ENCODE measurements around the gene ATF1.
"Not testable (repeated sequence)": the region's sequence is repeated elsewhere in the genome, so short reads cannot be mapped to it uniquely, and the experiment has no call there.

The ATF1 gene

GRCh38 chr12:50764286-50765094 is 589 bp downstream of the ATF1 start:
- CTCF ChIA-PET, result interaction anchor here (0.7 to 7.0 kb wide), 32 partner anchors 10 to 598 kb away, joined by 3 to 106 read pairs (median 4); partner anchors contain the start of genes DIP2B and SLC11A2
- TF ChIP-seq CTCF (IDR thresholded peaks at IDR 0.05; ENCODE audit: insufficient read depth, low read length, missing control alignments), result no peak

GRCh38 chr12:50765095-50765911 is 1.4 kb downstream of the ATF1 start:
- DNase-seq (ENCODE audit: low read depth, low spot score), result no peak
- ChIA-PET POLR2A (interaction anchor here (1.0 to 1.5 kb wide), 5 partner anchors 9 to 261 kb away, joined by 3 to 7 read pairs (median 4); partner anchors contain the start of genes DIP2B and SLC11A2), CTCF (interaction anchor here (0.7 to 7.0 kb wide), 35 partner anchors 9 to 597 kb away, joined by 3 to 106 read pairs (median 4); partner anchors contain the start of genes DIP2B and SLC11A2)
- peak; percentile 54 for TF ChIP-seq CTCF (IDR thresholded peaks at IDR 0.05; ENCODE audit: insufficient read depth, low read length, missing control alignments)
- H3K4me3 ChIP-seq (ENCODE audit: low read depth, low read length), result peak overlapping the region; percentile 89

More at GRCh38 chr12:50764286-50765094, 589 bp downstream of the ATF1 start:
- H3K4me3 ChIP-seq (ENCODE audit: low read depth, low read length), result peak overlapping the region; percentile 89
- no peak for DNase-seq (ENCODE audit: low read depth, low spot score)
- POLR2A ChIA-PET, result interaction anchor here (0.5 to 1.5 kb wide), 8 partner anchors 9 to 262 kb away, joined by 3 to 7 read pairs (median 4); partner anchors contain the start of genes DIP2B and SLC11A2

GRCh38 chr12:50768391-50768790 is 4.5 kb downstream of the ATF1 start:
- CTCF ChIA-PET, result interaction anchor here (0.6 to 7.0 kb wide), 5 partner anchors 19 to 573 kb away, joined by 3 to 106 read pairs (median 5); no protein-coding TSS in a partner anchor
- no peak for DNase-seq (ENCODE audit: low read depth, low spot score)
- H3K4me3 ChIP-seq (ENCODE audit: low read depth, low read length), result no peak overlapping the region
- TF ChIP-seq CTCF (IDR thresholded peaks at IDR 0.05; ENCODE audit: insufficient read depth, low read length, missing control alignments), result no peak
- POLR2A ChIA-PET, result interaction anchor here (1.1 kb wide), 1 partner anchor 204 kb away, joined by 3 read pairs; no protein-coding TSS in a partner anchor

GRCh38 chr12:50768813-50769212 is 4.9 kb downstream of the ATF1 start:
- POLR2A ChIA-PET; H3K4me3 ChIP-seq (ENCODE audit: low read depth, low read length); DNase-seq (ENCODE audit: low read depth, low spot score): not testable (repeated sequence)
- CTCF ChIA-PET, result interaction anchor here (0.6 to 7.0 kb wide), 4 partner anchors 19 to 279 kb away, joined by 3 to 106 read pairs (median 4); no protein-coding TSS in a partner anchor

GRCh38 chr12:50771409-50771808 is 7.5 kb downstream of the ATF1 start:
- ChIA-PET POLR2A (no interaction called here), CTCF (no interaction called here)
- H3K4me3 ChIP-seq (ENCODE audit: low read depth, low read length), result no peak overlapping the region

More at GRCh38 chr12:50771409-50771808, 7.5 kb downstream of the ATF1 start:
- no peak for DNase-seq (ENCODE audit: low read depth, low spot score)
- TF ChIP-seq CTCF (IDR thresholded peaks at IDR 0.05; ENCODE audit: insufficient read depth, low read length, missing control alignments), result no peak
